HCT116 (cell line): Measurements from ENCODE around the gene ITPKA. TPM values are rescaled to one million over a fixed set of nuclear protein-coding genes. Genes with fewer than 3 reads are reported as not detected.

Source experiments
- ATAC-seq: fragments of 200-7000 bp; cut with Tn5 transposase; 2 replicates; pipeline ENCODE4 v1.9.1; 2020; ENCODE audit warnings: mild to moderate bottlenecking, moderate library complexity
- BruUV-seq: library from RNA; stranded (reverse); fragments of 400-500 nt; replicated peaks from 2 replicates; lab custom pipeline; 2021; lab: Mats Ljungman, UMichigan
- CTCF ChIA-PET: fragments of 300-600 bp; sonication (Branson Sonifier 250); formaldehyde crosslinking; loops from one replicate; lab custom pipeline; 2021; ENCODE audit warnings: antibody characterized with exemption; lab: Charles Lee
- POLR2A ChIA-PET: fragments of 300-600, 350-600 bp; sonication (Branson Sonifier 250); formaldehyde crosslinking; loops from one replicate; lab custom pipeline; 2021; ENCODE audit warnings: antibody characterized with exemption; lab: Charles Lee
- RAD21 ChIA-PET, 2 experiments: fragments of 300-600 bp; sonication (Branson Sonifier 250); formaldehyde crosslinking; loops; one replicate each; lab custom pipeline; 2023; ENCODE audit warnings: low total read pairs in 2 of 2; ENCODE audit not compliant: uncharacterized antibody in 2 of 2, unreplicated experiment in 2 of 2, low non-redundant PET in 1 of 2; lab: Charles Lee
- DNase-seq: peaks from one replicate; pipeline ENCODE4 v3.0.0-alpha.2; 2010; ENCODE audit warnings: low read depth, low spot score
- H2AFZ ChIP-seq: fragments of 200-600 bp; shearing (Covaris generic), sonication (generic); 2 replicates; pipeline ENCODE4 v1.6.1; 2017; ENCODE audit warnings: low read depth, mixed run types, mixed read lengths, antibody characterized with exemption, low read length; ENCODE audit not compliant: poor library complexity, severe bottlenecking
- H3K27ac ChIP-seq: 2 replicates; pipeline ENCODE4 v1.5.1; 2012; ENCODE audit warnings: low read depth, low read length
- H3K27me3 ChIP-seq: fragments of 200-600 bp; sonication (generic); 2 replicates; pipeline ENCODE4 v1.6.1; 2016; ENCODE audit warnings: mixed run types, low read length, mixed read lengths; ENCODE audit not compliant: insufficient read depth
- H3K36me3 ChIP-seq, 2 experiments: fragments of 200-500 bp in 1 of 2; fragments of 200-600 bp in 1 of 2; sonication (Bioruptor generic) in 1 of 2; sonication (generic) in 1 of 2; 2 replicates each; pipeline versions ENCODE4 v1.5.1 to v1.6.1; 2014 to 2016; ENCODE audit warnings: low read length in 2 of 2, inconsistent platforms in 1 of 2, mixed read lengths in 1 of 2, mixed run types in 1 of 2; ENCODE audit not compliant: insufficient read depth in 2 of 2, control insufficient read depth in 1 of 2
- H3K4me1 ChIP-seq, 2 experiments: fragments of 200-600 bp in 1 of 2; sonication (generic) in 1 of 2; 2 replicates each; pipeline versions ENCODE4 v1.5.1 to v1.6.1; 2012 to 2017; ENCODE audit warnings: low read length in 2 of 2, inconsistent platforms in 1 of 2, mild to moderate bottlenecking in 1 of 2, mixed read lengths in 1 of 2, mixed run types in 1 of 2, moderate library complexity in 1 of 2; ENCODE audit not compliant: insufficient read depth in 2 of 2, control insufficient read depth in 1 of 2
- H3K4me2 ChIP-seq: fragments of 200-600 bp; sonication (generic); 2 replicates; pipeline ENCODE4 v1.6.1; 2017; ENCODE audit warnings: mixed run types, low read length, mixed read lengths
- H3K4me3 ChIP-seq, 2 experiments: fragments of 200-600 bp in 1 of 2; sonication (generic) in 1 of 2; replicated peaks in 1 of 2; 2 replicates each; pipeline ENCODE4 v1.5.1; 2011 to 2016; ENCODE audit warnings: low read length in 2 of 2, control low read depth in 1 of 2, low read depth in 1 of 2, mild to moderate bottlenecking in 1 of 2, mixed read lengths in 1 of 2, mixed run types in 1 of 2
- H3K79me2 ChIP-seq: fragments of 200-600 bp; sonication (generic); 2 replicates; pipeline ENCODE4 v1.6.1; 2017; ENCODE audit warnings: mild to moderate bottlenecking, mixed run types, low read length, moderate library complexity, mixed read lengths; ENCODE audit not compliant: insufficient read depth
- H3K9ac ChIP-seq: fragments of 200-600 bp; sonication (generic); 2 replicates; pipeline ENCODE4 v1.6.1; 2016; ENCODE audit warnings: low read length, mixed read lengths
- H3K9me2 ChIP-seq: fragments of 200-600 bp; sonication (generic), shearing (Covaris generic); 2 replicates; pipeline ENCODE4 v1.6.1; 2017; ENCODE audit warnings: mixed run types, mild to moderate bottlenecking, moderate library complexity; ENCODE audit not compliant: insufficient read depth
- H3K9me3 ChIP-seq, 2 experiments: fragments of 200-500 bp in 1 of 2; fragments of 200-600 bp in 1 of 2; sonication (Bioruptor generic) in 1 of 2; sonication (generic) in 1 of 2; 2 replicates each; pipeline ENCODE4 v1.6.1; 2014 to 2017; ENCODE audit warnings: low read length in 2 of 2, mixed read lengths in 2 of 2, inconsistent platforms in 1 of 2, low read depth in 1 of 2, mild to moderate bottlenecking in 1 of 2, mixed run types in 1 of 2, moderate library complexity in 1 of 2; ENCODE audit not compliant: control insufficient read depth in 1 of 2, insufficient read depth in 1 of 2
- H4K20me1 ChIP-seq: fragments of 200-600 bp; sonication (generic), shearing (Covaris generic); 2 replicates; pipeline ENCODE4 v1.6.1; 2017; ENCODE audit warnings: mixed run types, mild to moderate bottlenecking, moderate library complexity; ENCODE audit not compliant: insufficient read depth
- ATF3 ChIP-seq: IDR thresholded peaks from 2 replicates; pipeline ENCODE4 v1.6.1; 2012
- EGR1 ChIP-seq: IDR thresholded peaks from 2 replicates; pipeline ENCODE4 v1.6.1; 2012; ENCODE audit warnings: low read depth
- ELF1 ChIP-seq: IDR thresholded peaks from 2 replicates; pipeline ENCODE4 v1.6.1; 2012; ENCODE audit warnings: low read depth, borderline replicate concordance
- JUND ChIP-seq: IDR thresholded peaks from 2 replicates; pipeline ENCODE4 v1.6.1; 2012
- RAD21 ChIP-seq: IDR thresholded peaks from 2 replicates; pipeline ENCODE4 v1.6.1; 2012; ENCODE audit warnings: low read depth, mild to moderate bottlenecking
- TCF7L2 ChIP-seq: IDR thresholded peaks from 2 replicates; pipeline ENCODE4 v1.7.0; 2011; ENCODE audit warnings: borderline replicate concordance, inconsistent platforms; ENCODE audit not compliant: insufficient read depth, insufficient read length; ENCODE audit errors: extremely low read depth
- intact Hi-C: fragments of 100-400 bp; cut with micrococcal nuclease; formaldehyde crosslinking; loops from 2 replicates; pipeline ENCODE4 v1.10.0; 2022
- total RNA-seq: library from RNA; stranded (reverse); gene quantifications from one replicate; pipeline ENCODE4 v1.2.1, GENCODE V29; 2021; ENCODE audit not compliant: unreplicated experiment
- TF ChIP-seq, protein P1 (sequence below): IDR thresholded peaks from 2 replicates; pipeline ENCODE4 v1.6.1; 2012; ENCODE audit warnings: low read depth

Gene ITPKA
- total RNA-seq, 1 experiment from 2014 or later: 10.8 TPM

DNA sequence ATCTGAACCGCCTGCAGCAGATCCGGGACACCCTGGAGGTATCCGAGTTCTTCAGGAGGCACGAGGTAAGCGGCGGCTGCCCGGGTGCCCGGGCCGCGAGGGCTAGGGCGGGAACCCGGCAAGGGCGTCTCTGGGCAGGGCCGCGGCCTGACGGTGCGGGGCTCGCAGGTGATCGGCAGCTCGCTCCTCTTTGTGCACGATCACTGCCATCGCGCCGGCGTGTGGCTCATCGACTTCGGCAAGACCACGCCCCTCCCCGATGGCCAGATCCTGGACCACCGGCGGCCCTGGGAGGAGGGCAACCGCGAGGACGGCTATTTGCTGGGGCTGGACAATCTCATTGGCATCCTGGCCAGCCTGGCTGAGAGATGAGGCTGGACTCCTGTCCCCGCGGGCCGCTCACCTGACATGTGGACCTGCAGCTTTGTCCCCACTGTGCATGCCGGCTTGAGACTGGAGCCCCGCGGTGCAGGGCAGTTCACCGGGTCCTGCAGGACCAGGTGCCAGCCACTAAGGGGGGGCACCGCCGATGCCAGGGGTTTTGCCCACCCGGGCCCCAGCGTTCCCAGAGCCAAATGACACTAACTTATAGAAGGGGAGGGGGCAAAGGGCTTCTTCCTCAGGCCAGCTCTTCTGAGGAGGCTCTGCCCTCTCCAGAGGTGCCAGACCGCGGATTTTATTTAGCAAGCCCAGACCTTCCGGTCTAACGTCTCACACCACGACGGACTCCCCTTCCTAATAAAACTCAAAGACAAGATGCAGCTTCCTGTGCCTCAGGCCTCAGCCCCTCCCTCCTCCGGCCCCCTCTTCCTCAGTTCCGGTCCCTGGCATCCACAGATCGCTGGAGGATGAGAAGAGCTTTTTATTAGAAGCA is 9.4 kb downstream of the ITPKA start:
- H3K9me2 ChIP-seq: no peaks in the 10 kb centered on the region
- TF ChIP-seq, protein P1, sequence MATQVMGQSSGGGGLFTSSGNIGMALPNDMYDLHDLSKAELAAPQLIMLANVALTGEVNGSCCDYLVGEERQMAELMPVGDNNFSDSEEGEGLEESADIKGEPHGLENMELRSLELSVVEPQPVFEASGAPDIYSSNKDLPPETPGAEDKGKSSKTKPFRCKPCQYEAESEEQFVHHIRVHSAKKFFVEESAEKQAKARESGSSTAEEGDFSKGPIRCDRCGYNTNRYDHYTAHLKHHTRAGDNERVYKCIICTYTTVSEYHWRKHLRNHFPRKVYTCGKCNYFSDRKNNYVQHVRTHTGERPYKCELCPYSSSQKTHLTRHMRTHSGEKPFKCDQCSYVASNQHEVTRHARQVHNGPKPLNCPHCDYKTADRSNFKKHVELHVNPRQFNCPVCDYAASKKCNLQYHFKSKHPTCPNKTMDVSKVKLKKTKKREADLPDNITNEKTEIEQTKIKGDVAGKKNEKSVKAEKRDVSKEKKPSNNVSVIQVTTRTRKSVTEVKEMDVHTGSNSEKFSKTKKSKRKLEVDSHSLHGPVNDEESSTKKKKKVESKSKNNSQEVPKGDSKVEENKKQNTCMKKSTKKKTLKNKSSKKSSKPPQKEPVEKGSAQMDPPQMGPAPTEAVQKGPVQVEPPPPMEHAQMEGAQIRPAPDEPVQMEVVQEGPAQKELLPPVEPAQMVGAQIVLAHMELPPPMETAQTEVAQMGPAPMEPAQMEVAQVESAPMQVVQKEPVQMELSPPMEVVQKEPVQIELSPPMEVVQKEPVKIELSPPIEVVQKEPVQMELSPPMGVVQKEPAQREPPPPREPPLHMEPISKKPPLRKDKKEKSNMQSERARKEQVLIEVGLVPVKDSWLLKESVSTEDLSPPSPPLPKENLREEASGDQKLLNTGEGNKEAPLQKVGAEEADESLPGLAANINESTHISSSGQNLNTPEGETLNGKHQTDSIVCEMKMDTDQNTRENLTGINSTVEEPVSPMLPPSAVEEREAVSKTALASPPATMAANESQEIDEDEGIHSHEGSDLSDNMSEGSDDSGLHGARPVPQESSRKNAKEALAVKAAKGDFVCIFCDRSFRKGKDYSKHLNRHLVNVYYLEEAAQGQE: no peak
- no peak for TF ChIP-seq ATF3
- TF ChIP-seq, all 23 proteins: peak for 0
- Histone ChIP-seq H3K9me3 (no peaks in the 10 kb centered on the region), H3K4me3 (no peak overlapping the region), H3K79me2 (no peaks in the 10 kb centered on the region), H3K27me3 (no peaks in the 10 kb centered on the region), H3K4me2 (no peak overlapping the region), H3K9ac (no peak overlapping the region), H4K20me1 (no peaks in the 10 kb centered on the region), H3K4me1 (peaks cover 7 to 9% of the 10 kb centered on the region in 2 experiments), H3K27ac (no peak overlapping the region), H2AFZ (no peak overlapping the region), H3K36me3 (no peaks in the 10 kb centered on the region; a peak in 1 of 4 replicates)
- ChIA-PET POLR2A (no interaction called here), CTCF (no interaction called here), RAD21 (no interaction called here)
- DNase-seq (no peak), ATAC-seq (no peak)
- BruUV-seq: no TSS peak
- intact Hi-C loops: no loop called here

- CTCF ChIA-PET: no interaction called here
- H3K4me3 ChIP-seq: no peak overlapping the region
These were observed 10.0 kb downstream of the ITPKA start for GRCh38 chr15:41503669-41504010.

More at GRCh38 chr15:41503669-41504010, 10.0 kb downstream of the ITPKA start:
- DNase-seq: no peak
- no peaks in the 10 kb centered on the region for H3K9me2 ChIP-seq
- RAD21 ChIA-PET: no interaction called here
- POLR2A ChIA-PET: no interaction called here
- TF ChIP-seq JUND (no peak), TCF7L2 (no peak), RAD21 (no peak), EGR1 (no peak), ELF1 (no peak)
- TF ChIP-seq, protein P1: no peak
- TF ChIP-seq, all 23 proteins: peak for 0
- no peak for ATAC-seq
- intact Hi-C loops: no loop called here
- Histone ChIP-seq H3K9ac (no peak overlapping the region), H3K4me1 (peaks cover 10 to 15% of the 10 kb centered on the region in 2 experiments), H3K27me3 (no peaks in the 10 kb centered on the region), H4K20me1 (no peaks in the 10 kb centered on the region), H3K36me3 (no peaks in the 10 kb centered on the region; a peak in 1 of 4 replicates), H3K27ac (no peak overlapping the region), H3K9me3 (no peaks in the 10 kb centered on the region), H3K79me2 (no peaks in the 10 kb centered on the region), H3K4me2 (no peak overlapping the region), H2AFZ (no peak overlapping the region)
- no TSS peak for BruUV-seq
